Hematopoietic multipotent progenitor cell treated with erythropoietin and hydrocortisone succinate and interleukin-3 and kit ligand, for 17 days (in vitro differentiated cells): Measurements from ENCODE around the gene BIRC6.

Source experiments
- DNase-seq: peaks from one replicate; pipeline ENCODE4 v3.0.0-alpha.2; 2015; ENCODE audit warnings: low spot score

BIRC6 gene

DNA sequence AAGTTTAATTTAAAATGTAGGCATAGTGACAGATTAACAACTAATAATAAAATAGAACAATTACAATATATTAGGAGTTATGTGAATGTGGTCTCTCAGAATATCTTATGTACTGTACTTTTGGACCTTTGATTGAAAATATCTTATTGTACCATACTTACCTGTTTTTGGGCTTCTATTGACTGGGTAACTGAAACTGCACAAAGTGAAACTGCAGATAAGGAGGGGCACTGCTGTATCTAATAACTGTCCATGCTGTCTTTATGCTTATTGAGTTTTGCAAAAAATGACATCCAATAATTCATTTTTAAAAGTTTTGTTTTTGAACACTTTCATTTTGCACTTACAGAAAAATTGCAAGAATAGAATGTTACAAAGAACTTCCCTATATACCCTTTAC, 19.9 kb downstream of the BIRC6 start:
- no peak for DNase-seq

DNA sequence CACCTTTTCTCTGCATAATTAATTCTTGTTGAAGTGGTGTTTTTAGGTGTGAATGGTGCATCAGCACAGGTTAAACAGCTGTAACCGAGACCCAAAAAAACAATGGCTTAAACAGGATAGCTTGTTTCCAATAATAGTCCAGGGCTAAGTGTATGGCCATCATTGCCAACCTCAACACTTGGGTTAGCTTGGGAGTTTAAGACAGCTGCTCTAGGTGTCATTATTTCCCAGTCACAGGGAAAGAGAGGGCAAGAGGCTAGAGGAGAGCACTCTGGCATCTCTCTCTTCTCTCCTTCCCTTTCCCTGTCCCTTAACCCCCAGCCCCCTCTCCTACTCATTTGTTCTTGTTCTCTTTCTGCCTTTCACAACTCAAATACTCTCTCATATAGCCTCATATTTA, 21.1 kb downstream of the BIRC6 start:
- DNase-seq = no peak

DNA sequence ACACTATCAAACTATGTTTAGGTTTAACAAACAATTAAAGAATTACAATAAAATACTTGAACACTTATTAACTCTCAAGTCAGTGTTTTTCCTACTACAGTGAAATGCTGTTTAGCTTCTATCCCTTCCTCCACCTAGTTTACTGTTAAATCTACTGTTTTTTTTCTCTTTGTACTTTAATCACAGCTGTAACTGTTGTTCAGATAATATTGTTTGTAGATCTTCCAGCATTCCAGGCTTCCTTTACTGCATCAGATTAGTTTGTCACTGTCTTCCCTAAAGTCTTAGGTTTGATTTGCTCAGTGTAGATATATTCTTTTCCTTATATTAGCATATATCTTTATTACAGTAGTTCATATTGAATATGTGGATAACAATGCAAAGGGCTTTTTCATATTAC, 22.5 kb downstream of the BIRC6 start:
- DNase-seq = no peak

DNA sequence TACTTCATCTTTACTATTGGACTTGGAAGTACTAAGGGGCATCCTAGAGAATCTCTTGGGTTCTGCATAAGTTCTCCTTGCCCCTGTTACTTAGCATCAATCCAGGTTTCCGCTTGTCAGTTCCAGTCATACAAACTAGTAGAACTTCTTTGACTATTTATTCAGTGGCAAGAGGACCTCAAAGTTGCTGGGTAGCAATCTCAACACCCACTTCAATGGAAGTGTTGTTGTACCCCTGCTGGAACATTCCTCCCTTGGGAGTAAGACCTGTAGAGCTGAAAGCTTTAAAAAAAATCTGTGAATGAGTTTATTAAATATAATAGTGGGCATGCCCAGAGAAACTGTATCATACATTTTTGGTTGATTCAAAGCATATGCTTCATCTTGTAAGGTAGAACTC, 27.0 kb downstream of the BIRC6 start:
- DNase-seq = no peak

DNA sequence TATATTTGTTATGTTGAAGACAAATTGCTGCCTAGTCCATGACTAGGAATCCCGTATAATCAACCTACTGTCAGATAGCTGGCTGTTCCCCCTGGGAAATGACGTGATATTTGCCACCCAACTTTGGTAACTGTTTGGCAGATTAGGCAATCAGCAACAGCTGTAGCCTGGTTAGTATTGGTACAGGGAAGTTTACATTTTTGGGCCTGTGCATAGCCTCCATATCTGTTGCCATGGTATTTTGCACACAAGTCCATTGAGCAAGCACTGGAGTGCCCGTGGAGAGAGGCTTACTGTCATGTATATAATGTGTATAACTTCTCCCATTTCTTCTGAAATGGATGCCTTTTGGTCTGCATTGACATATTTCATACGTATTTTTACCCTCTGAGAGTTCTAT, 27.7 kb downstream of the BIRC6 start:
- DNase-seq = no peak

DNA sequence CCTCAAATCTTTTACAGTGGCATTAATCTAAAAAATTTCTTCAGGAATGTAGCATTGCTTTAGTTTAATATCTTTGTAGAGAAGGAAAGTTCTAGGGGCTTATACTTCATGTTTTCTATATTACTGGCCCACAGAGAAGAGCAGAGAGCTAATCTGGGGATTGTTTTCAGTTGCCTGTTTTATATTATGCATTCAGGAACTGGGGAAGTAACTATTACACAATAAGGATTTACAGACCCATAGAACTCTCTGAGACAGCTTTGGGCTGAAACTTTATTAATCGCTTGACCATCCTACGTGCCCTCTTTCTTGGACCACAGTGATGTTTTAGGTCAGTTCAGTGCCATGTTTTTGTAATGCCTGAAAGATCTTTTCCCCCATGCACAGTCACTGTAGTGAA, 29.9 kb downstream of the BIRC6 start:
- no peak for DNase-seq

DNA sequence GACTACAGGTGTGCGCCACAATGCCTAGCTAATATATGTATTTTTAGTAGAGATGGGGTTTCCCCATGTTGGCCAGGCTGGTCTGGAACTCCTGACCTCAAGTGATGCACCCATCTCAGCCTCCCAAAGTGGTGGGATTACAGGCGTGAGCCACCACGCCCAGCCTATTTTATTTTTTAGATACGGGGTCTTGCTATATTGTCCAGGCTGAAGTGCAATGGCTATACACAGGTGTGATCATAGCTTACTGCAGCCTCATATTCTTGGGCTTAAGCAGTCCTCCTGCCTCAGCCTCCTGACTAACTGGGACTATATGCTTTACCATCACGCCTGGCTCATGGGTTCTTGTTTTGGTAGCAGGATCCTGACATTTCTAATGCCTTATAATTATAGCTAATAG, 42.4 kb downstream of the BIRC6 start:
- DNase-seq = no peak

DNA sequence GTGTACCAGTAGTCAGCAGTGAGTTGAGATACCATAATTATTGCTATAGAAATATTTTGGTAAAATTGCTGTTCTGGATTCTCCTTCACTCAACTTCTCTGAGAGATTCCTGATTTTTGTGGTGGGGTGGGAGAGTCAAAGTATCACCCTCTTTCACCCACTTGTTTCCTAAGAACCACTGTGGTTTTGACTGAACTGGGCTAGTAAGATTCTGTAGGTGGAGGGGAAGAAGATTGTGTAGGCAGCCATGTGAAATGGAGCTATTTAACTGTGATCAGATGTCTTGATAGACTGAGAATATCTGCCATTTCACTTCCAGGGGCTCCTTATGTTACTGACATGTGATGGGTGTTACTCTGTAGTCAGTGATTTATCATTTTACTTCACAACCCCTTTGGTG, 45.3 kb downstream of the BIRC6 start:
- DNase-seq = no peak

DNA sequence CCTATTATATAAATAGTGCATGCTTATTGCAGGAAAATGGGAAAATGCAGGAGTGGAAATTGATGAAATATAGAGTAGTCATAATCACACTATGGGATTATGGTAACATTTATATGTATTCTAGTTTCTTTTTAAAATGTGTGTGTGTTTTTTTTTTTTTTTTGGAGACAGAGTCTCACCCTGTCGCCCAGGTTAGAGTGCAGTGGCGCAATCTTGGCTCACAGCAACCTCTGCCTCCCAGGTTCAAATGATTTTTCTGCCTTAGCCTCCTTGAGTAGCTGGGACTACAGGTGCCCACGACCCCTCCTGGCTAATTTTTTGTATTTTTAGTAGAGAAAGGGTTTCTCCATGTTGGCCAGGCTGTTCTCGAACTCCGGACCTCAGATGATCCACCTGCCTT, 47.0 kb downstream of the BIRC6 start:
- DNase-seq = no peak

DNA sequence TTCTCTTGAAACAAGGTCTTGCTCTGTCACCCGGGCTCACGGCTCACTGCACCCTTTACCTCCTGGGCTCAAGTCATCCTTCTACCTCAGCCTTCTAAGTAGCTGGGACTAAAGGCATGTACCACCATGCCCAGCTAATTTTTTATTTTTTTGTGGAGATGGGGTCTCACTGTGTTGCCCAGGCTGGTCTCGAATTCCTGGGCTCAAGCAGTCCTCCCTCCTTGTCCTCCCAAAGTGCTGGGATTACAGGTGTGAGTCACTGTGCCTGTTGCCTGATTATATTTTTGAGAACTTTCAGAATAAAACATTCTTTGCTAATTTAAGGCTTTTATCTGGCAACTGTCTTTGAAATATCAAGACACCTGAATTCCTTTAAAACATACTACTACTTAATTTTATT, 47.9 kb downstream of the BIRC6 start:
- DNase-seq = no peak

DNA sequence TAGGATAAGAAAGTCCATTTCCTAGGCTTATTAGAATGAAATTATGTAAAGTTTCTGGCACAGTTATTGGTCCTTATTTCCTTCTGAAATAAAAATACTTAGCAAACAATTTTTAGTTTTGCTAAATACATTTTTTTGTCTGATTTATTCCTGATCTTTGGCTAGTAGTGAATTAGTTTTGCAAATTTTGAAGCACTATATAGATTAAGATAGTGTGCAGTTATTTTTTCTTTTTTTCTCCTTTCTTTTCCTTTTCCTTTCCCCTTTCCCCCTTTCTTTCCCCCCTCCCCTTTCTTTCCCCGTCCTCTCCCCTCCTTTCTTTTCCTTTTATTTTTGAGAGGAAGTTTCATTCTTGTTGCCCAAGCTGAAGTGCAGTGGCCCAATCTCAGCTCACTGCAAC, 59.7 kb downstream of the BIRC6 start:
- no peak for DNase-seq

DNA sequence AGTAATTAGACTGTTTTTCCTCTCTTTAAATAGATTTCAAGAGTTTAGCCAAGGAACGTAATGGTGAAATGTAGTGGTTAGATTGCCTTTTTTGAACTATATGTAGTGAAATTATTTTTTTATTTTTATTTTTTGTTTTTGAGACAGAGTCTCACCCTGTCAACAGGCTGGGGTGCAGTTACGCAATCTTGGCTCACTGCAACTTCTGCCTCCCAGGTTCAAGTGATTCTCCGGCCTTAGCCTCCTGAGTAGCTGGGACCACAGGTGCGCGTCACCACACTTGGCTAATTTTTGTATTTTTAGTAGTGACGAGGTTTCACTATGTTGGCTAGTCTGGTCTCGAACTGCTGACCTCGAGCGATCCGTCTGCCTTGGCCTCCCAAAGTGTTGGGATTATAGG, 60.8 kb downstream of the BIRC6 start:
- DNase-seq = no peak

DNA sequence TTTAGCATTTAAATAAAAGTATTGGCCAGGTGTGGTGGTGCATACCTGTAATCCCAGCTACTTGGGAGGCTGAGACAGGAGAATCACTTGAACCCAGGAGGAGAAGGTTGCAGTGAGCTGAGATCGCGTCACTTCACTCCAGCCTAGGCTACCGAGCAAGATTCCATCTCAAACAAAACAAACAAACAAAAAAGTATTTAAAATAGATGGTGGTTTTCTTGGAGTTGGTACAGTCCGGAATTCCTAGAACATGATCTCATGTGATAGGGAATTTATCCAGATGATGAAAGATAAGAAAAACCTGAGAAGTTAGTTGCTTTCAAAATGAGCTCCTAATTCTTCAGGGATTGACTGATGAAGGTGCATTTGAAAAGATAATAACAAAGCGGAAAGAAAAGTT, 62.0 kb downstream of the BIRC6 start:
- DNase-seq = no peak

DNA sequence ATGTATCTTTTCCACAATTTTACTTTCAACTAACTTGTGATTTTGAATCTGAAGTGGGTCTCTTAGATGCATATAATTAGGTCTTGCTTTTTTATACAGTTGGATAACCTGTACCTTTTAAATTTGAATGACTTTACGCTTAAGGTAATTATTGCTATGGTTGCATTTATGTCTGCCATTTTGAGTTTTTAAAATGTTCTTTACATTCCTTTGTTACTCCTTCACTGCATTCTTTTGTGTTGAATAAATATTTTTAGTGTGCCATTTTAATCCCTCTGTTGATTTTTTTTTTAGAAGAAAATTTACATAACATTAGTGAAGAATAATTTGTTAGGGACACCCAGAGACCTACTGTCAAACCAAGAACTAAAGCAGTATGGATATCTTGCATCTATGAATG, 65.3 kb downstream of the BIRC6 start:
- no peak for DNase-seq

DNA sequence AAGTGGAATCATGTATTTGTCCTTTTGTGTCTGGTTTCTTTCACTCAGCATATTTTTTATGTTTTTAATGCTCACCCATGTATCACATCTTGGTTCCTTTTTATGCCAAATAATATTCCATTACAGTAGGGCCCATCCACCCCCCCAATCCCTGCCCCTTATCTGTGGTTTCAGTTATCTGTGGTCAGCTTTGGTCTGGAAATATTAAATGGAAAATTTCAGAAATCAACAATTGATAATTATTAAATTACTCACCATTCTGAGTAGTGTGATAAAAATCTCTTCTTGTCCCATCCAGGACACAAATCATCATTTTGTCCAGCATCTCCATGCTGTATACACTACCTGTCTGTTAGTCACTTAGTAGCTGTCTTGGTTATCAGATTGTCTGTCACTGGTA, 66.7 kb downstream of the BIRC6 start:
- DNase-seq = no peak

DNA sequence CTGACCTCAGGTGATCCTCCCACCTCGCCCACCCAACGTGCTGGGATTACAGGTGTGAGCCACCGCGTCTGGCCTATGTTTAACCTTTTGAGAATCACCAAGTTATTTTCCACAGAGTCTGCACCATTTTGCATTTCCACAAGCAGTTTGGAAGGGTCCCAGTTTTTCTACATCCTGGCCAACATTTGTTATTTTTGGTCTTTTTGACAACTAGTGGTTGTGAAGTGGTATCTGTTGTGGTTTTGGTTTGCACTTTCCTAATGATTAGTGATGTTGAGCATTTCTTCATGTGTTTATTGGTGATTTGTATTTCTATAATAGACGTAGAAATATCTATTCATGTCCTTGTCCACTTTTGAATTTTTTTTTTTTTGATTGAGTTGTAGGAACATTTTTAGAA, 67.9 kb downstream of the BIRC6 start:
- no peak for DNase-seq

DNA sequence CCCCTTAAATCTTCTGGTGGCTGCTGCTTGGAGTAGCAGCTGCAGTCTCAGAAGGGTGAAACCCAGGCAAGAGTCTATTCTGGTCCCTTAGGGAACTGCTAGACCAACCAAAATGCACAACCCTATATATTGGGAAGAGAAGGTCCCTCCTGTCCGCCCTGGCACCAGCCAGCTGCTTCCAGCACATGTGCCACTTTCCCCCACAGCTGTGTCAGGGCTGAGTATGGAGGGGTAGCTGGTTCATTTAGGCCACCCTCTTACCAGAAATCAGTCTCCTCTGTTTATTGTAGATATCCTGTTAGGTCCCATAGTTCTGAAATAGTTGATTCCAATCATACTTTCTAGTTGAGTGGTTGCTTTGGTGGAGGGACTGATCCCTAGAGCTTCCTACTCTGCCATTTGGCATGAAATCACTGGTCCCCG, 68.9 kb downstream of the BIRC6 start:
- no peak for DNase-seq

DNA sequence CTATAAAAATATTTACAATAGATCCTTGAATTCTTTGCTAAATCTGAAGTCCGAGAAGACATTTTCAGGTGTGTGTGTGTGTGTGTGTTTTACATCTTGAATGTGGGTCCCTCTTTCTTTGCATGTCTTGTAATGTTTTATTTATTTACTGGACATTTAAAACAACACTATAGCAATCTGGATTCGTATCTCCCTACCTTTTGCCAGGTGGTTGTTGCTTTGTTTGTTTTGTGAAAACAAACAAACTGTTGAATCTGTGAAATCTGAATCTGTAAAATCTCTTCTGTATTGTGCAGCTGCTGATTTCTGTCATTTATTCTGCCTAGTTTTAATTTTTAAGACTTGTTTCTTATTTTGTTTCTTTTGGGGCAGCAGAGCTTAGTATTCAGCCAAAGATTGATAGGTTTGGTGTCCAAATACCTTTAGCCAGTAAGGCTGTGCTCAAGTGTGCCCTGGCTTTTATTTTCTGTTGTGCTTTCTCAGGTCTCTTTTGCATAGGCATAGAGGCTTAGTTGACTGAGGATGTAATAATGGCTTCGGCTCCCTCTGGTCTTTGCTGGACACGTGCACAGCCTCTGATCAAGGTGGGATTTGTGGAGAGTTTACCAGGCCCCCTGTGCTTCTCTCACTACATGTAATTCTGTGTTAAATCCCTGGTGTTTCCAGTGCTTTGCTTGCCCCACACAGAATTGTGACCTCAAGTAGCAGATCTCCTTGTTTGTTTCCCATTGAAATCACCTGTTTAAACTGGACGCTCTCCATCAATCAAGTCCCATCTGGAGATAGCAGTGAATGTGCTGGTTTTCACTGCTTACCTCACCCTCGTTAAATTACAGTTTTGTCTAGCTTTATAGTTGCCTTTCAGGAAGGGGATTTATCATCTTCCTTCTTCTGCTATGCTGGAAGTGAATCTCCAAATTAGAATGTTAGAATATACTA, 71.1 kb downstream of the BIRC6 start:
- DNase-seq = no peak

DNA sequence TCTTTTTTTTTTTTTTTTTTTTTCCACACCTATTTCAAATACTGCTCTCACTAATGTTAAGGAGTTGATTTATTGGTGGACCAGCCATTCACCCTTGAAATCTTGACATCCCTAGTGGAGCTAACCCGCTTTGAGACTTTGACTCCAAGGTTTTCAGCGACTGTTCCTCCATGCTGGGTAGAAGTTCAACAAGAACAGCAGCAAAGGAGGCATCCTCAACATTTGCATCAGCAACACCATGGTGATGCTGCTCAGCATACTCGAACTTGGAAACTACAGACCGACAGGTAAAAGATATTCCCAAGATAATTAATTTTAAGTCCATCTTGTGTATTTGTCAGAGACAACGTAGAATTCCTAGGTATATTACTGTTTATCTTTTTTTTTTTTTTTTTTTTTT, 74.0 kb downstream of the BIRC6 start:
- no peak for DNase-seq

DNA sequence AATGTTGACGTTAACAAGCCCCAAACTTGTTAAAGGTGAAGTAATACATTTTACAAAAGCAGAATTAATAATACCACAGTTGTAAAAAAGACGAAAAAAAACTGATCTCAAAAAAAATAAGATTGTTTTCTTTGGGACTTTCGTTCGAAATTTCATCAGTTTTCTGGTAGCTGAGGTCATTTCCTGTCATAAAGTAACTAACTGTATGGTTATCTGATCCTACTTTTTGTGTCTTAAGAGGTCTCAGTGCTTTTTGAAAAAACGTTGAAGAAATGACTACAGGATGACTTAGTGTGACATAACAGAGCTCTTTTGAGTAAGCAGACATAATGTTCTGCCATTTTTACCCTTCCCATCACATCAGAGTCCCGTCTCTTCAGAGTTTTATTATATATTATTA, 79.3 kb downstream of the BIRC6 start:
- DNase-seq = no peak

DNA sequence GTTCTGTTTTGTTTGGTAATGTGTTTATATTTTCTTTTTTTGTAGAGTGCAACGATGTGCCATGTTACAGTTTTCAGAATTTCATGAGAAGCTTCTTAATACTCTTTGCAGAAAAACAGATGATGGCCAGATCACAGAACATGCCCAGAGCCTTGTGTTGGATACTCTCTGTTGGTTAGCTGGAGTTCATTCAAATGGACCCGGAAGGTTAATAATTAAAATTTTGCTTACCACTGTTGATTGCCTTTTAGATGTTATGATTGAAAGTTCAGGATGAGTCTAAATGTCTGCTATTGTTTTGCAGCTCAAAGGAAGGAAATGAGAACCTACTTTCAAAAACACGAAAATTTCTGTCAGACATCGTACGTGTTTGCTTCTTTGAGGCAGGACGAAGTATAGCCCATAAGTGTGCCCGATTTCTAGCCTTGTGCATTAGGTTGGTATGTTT, 85.2 kb downstream of the BIRC6 start:
- DNase-seq = no peak

DNA sequence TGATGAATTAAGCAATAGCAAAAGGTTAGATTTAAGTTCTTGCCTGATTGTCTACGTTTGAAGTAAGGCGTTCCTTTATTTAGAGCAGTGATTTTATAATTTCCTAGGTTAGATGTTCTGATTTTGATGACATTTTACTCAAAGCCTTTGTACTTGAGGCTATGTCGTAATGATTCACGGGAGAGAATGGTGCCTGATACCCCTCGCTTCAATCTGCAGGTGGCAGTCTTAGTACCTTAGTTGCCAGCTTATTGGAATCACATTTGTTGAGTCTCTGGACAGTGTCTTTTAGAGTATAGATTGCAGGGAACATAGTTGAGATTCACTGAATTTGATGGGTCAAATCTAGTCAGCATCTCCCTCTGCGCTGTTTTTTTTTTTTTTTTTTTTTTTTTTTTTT, 89.5 kb downstream of the BIRC6 start:
- no peak for DNase-seq

DNA sequence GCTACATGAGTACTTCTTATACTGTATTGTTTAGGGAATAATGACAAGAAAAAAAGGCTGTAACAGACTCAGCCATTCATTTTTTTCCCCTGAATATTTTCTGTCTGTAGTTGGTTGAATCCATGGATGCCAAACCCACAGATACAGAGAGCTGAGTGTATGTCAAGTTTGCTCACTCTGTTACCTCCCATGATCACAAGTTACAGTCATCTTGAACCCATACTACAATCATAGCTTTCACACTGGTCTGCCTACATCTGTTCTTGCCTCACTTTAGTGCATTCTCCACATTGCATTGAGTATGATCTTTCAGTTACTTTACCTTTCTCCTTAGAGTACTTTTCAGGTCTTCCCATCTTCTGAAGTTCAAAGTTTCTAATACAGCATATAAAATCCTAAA, 94.0 kb downstream of the BIRC6 start:
- DNase-seq = no peak

DNA sequence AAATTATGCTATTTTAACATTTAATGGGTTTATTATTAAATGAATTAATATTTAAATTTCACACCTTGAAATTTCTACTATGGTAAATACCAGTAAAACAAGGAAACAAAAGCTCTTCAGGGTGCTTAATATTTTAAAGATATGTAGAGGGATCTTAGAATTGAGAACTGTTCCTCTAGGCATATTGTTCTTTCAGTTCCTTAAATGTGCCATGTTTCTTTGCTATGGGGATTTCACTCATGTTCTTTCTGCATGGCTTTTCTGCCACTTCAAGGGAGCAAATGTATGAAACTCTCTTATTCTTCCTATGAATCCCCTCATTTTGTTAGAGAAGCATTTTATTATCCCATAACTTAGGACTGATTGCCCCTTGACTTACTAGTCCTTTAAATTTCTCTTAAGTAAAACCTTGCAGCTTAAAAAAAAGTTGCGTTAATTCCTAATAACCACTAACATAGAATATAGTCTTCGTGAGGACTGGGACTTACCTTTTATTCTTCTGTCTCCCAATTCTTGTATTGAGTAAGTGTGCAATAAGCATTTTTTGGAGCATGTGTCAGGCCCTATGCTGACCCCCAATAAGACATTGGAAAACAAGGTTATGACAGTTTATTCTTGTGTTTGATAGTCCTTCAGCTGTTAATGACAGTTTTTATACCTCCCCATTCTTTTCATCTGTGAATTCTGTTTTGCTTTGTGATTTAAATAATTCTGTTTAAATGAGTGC, 95.7 kb downstream of the BIRC6 start:
- DNase-seq = no peak
